ENCODE data around the gene METTL21C.

The METTL21C gene

DNA sequence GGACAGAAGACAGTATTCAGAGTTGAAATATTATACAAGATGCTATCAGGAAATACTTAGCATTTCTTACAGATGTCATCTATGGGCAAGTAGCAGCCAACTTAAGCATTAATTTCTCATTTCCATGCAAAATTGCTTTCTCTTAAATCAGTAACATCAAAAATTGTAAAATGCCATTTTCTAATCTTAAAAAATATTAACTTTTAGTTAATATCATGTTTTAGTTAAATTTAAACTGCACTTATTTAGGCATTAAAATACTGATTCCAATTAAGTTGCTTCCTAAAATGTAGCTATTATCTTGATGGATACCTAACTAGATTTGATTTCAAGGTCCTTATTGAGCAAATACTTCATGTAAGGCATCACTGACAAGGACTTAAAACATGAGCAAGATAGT, 27.8 kb downstream of the METTL21C start:
- no peak for DNase-seq (ENCODE audit: low read depth)

- DNase-seq (ENCODE audit: low read depth), result no peak
These were observed 35.6 kb downstream of the METTL21C start for GRCh38 chr13:102659168-102659713.

DNA sequence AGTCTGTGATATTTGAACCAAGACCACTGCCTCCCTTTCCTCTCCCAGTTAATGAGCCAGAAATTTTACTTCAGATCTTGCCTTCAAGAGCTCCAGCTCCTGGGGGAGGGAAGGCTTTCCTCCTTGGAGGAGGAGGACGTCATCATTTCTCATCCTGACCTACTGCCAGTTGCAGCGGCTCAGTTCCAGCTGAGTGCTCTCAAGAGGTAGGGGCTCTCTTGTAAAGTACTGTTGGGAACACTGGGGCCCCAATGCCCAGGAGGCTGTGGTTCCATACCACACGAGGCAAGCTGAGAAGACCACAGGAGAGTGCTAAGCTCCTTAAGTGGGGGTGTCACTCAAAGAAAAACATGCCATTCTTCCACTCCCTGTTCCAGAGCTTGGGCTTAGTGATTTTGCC, 36.2 kb downstream of the METTL21C start:
- DNase-seq (ENCODE audit: low read depth), result no peak

DNA sequence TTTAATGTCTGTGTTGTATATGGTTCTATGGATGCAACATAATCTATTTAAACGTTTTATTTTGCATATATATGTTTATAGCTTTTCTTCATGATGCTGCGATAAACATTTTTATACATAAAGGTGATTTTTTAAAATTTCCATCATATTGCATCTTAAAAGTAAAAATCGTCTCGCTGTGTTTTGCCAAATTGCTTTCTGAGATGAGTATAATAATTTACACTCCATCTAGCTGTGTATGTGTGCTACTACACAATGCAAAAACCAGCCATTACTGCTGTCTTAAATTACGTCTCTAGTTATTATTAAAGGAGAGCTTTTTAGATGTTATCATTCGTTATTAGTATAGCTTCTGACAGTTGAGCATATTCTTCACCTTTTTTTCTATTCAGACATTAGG, 37.2 kb downstream of the METTL21C start:
- DNase-seq (ENCODE audit: low read depth), result no peak

DNA sequence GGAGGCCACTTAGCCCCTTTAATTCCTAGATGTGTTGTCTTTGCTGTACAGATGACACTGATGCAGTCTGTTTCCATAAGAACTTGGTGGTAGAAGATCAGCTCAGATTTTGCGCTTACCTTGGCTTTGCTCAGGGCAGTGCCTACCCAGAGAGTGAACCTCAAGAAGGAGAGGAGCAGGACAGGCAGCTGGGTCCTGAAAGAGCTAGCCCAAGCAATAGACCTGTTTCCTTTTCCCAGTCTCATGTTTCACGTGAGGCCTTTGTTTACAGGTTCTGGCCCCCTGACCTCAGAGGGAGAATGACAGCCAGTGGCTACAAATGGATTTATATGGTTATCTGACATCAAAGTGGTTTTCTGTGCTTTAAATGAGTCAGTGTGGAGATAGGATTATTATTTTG, 40.1 kb downstream of the METTL21C start:
- no peak for DNase-seq (ENCODE audit: low read depth)

DNA sequence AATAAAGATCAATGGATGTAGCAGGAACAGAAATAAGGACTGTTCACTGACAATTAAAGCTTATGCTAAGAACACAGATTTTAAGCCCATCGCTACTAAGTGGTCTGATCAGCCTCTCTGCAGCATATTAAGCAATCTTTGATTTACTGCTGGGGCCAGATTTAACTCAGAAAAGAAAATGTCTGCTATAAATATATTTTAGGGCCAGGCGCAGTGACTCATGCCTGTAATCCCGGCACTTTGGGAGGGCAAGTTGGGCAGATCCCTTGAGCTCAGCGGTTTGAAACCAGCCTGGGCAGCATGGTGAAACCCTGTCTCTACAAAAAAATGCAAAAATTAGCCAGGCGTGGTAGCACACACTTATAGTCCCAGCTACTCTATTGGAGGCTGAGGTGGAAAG, 43.0 kb downstream of the METTL21C start:
- no peak for DNase-seq (ENCODE audit: low read depth)

DNA sequence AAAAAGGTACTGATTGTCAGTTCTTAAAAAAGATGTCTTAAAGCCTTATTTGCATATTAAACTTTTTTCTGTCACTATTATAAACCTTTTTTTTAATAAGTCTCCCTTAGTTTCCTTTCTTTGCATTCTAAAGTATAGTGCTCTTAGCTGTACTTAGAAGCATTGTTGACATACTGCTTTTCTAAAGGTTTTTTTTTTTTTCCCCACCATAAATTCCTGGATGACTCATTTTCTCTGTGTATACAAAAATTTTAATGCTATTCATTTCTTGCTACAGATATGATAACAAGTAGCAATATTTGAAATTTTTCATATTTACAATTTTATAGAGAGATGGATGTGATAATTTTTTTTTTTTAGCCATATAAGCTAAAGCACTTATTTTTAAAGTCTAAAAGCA, 43.5 kb downstream of the METTL21C start:
- DNase-seq (ENCODE audit: low read depth), result no peak

DNA sequence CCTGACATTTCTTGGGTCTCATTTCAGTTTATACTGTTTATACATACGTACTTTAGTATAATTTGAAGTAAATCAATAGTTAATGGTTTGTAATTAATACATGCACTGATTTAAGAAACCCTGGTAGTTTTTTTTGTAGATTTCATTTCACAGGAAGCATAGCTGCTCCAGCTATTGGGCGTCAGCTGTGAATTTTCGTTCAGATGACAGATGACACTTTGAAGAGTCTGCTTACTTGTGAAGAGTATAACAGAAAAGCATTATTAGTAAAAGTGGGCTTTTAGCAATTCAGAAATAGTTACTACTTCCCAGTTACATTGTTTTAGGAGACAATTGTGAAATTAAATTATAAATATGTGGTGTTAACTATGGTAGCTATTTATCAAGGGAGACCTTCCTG, 44.4 kb downstream of the METTL21C start:
- DNase-seq (ENCODE audit: low read depth), result no peak

DNA sequence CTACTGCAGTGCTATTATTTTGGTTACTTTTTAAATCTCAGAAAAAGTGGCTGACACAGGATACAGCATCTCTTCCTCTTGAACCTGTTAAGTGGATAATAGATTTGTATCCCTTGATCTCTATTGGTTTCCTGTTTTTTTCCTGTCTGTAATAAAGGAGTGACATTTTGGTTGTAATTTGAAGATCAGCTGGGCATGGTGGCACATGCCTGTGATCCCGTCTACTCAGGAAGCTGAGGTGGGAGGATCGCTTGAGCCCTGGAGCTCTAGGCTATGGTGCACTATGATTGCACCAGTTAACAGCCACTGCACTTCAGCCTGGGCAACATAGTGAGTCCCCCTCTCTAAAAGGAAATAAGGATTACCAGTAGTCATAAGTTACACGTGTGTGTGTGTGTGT, 46.8 kb downstream of the METTL21C start:
- DNase-seq (ENCODE audit: low read depth), result no peak

- no peak for DNase-seq (ENCODE audit: low read depth)
These were observed 49.1 kb downstream of the METTL21C start for GRCh38 chr13:102645701-102646100.

- DNase-seq (ENCODE audit: low read depth), result no peak
These were observed 51.2 kb downstream of the METTL21C start for GRCh38 chr13:102643656-102644055.

DNA sequence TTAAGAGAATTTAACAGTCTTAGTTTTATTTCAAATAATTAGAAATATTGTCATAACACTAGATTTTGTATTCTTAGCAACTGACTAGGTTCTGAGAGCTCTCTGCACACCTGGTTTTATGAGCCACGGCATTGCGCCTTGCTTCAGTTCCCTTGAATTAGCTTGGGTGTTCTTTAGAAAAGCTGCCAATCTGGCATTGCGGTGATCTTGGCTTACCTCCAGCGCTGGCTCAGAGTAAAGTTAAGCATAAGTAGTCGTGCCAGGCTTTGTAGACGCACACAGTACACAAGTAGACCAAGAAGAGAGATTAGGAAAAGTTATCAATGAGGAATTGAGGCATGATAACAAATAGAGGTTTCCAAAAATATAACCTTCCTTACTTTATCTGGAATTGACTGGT, 52.4 kb downstream of the METTL21C start:
- DNase-seq (ENCODE audit: low read depth), result no peak

GRCh38 chr13:102642029-102642428, 52.8 kb downstream of the METTL21C start:
- DNase-seq (ENCODE audit: low read depth), result no peak

DNA sequence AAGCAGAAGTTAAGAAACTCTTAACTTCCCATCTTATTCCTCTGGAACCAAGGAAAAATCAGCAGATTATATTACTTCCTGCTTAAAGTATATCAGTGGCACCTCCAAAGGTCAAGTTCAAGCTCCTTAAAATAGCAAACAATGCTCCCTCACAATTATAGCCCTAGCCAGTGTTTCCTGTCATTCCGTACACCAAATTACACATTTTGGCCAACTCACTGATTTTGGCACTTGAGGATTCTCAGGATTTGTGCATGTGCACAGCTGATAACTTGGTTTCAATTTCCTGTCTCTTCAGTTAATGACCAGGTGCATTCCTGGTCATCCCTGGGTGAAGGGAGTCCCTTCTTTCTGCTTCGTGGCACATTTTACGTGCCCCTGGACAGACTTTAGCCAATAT, 56.1 kb downstream of the METTL21C start:
- DNase-seq (ENCODE audit: low read depth), result no peak
